ENCODE results near the gene FABP2. TPM values are rescaled to one million over a fixed set of nuclear protein-coding genes. Genes with fewer than 3 reads are reported as not detected.

FABP2 gene
- polyA plus RNA-seq, 1 donor: 0.05 TPM

Other genes with a start within 250 kb of the FABP2 start
- 0.45 TPM for gene MYOZ2, start 186.3 kb downstream of the FABP2 start, polyA plus RNA-seq (ENCODE audit: insufficient read length)
- gene USP53, start 109.4 kb downstream of the FABP2 start, polyA plus RNA-seq (ENCODE audit: insufficient read length): 45.1 TPM